ENCODE measurements around the gene LRRC36.

The LRRC36 gene, protein sequence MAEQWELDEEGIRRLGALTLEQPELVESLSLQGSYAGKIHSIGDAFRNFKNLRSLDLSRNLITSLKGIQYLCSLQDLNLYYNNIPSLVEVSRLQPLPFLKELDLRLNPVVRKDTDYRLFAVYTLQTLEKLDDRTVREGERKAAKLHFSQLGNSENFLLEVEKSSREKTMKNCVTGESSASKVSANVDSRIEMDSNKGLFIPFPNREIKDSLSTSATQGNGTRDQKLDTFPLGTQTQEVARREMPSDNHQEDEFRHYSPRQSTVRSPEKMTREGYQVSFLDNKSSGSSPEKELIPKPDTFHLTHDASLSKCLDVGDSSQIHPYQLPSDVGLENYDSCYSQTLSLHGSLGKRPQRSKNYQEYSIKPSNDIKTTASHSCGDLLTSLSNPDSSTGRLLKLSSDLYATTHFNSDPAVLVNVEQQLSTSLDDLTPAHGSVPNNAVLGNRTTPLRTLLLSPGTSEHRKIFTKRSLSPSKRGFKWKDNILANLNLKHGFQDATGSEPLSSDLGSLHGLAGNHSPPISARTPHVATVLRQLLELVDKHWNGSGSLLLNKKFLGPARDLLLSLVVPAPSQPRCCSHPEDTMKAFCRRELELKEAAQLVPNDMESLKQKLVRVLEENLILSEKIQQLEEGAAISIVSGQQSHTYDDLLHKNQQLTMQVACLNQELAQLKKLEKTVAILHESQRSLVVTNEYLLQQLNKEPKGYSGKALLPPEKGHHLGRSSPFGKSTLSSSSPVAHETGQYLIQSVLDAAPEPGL

GRCh38 chr16:67326472-67327309 is at the start of gene LRRC36, which contains the start of gene KCTD19:
Gene LRRC36, plus strand, starts transcription at chr16:67326815. Its CDS starts 48 bp downstream, at chr16:67326863.
Gene KCTD19, minus strand, starts transcription at chr16:67326741. Its CDS starts 34 bp downstream, at chr16:67326707.
- DNase-seq: peak; percentile 30 to 55

GRCh38 chr16:67277294-67277998 is 49.2 kb upstream of the LRRC36 start:
- no peak for DNase-seq

DNA sequence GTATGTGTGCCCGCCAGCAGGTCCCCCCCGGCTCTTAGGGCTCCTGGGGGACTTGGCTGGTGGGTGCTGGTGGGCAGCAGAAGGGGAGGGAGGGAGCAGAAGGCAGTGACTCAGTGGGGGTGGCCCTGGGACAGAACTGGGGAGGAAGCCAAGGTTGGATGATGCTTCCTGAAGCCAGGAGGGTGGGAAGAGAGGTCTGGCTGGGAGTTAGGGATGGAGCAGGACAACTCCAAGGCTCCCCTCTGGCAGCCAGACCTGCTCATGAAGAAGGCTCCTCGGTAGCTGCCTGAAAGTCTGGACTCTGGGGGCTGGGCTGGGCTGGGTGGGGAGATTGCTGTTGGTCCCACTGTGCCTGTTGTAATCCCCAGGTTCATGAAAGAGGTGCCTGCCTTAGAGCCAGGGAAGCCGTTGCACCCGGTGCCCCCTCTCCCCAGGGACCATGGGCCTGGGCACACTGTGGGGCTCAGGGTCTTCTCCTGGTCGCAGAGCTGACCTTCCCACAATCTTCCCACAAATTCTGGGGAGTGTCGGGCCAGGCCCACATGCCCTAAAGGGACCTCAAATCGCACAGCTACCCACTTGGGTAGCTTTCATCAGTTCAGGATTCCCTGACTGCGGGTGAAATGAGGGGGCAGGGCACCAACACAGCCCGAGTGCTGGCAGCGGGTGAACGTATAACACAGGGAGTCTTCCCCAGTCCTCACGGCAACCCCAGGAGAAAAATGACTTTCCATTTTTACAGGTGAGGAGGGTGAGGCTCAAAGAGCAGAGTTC is 48.4 kb upstream of the LRRC36 start:
- no peak for DNase-seq

GRCh38 chr16:67278773-67279295 is 47.8 kb upstream of the LRRC36 start:
- no peak for DNase-seq

GRCh38 chr16:67279296-67280089 is 47.1 kb upstream of the LRRC36 start, which contains the start of gene PLEKHG4:
Gene PLEKHG4, plus strand, starts transcription at chr16:67279532. Its CDS starts 513 bp downstream, at chr16:67280045.
- DNase-seq: peak; percentile 12 to 37

GRCh38 chr16:67280090-67281015 is 46.3 kb upstream of the LRRC36 start:
- DNase-seq: no peak

GRCh38 chr16:67281536-67282446 is 44.8 kb upstream of the LRRC36 start:
- no peak for DNase-seq

DNA sequence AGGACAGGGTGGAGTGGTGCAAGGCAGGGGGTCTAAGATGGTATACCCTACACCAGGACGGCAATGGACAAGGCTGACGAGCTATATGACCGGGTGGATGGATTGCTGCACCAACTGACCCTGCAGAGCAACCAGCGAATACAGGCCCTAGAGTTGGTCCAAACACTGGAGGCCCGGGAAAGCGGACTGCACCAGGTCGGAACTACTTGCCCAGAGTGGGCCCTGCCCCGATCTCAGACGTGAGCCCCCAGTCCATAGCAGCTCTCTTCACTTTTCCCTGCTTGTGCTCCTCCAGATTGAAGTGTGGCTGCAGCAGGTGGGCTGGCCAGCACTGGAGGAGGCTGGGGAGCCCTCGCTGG is 44.2 kb upstream of the LRRC36 start:
- DNase-seq: no peak

DNA sequence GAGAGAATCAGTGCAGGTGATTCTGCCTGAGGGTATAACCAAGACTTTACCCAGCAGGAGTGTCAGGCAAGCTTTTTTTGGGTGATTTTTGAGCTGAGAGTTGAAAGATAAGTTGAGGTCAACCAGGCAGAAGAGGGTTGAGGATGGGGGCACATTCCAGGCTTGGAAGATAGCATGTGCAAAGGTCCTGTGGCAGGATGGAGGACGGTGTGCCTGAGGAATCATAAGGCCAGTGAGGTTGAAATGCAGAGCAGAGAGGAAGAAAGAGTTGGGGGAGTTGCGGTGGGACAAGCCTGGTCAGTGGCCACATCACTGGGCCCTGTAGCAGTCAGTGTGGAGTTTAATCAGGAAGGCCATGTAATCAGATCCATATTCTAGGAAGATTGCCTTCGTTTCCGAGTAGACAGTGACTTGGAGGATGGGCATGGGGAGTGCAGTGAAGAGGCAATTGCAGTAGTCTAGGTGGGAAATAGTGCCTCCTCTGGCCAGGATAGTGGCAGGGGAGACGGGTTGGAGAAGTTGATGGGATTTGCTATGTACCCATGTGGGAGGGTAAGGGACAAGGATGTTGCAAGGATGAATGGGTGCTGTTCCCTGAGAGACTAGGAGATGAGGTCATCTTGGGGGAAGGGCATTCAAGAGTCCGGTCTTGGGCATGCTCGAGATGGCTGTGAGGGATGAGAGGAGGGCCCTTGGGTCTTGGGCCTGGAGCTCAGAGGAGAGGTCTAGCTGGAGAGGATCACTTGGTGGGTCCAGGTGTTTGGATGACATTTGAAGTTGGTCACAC is 43.4 kb upstream of the LRRC36 start:
- no peak for DNase-seq

DNA sequence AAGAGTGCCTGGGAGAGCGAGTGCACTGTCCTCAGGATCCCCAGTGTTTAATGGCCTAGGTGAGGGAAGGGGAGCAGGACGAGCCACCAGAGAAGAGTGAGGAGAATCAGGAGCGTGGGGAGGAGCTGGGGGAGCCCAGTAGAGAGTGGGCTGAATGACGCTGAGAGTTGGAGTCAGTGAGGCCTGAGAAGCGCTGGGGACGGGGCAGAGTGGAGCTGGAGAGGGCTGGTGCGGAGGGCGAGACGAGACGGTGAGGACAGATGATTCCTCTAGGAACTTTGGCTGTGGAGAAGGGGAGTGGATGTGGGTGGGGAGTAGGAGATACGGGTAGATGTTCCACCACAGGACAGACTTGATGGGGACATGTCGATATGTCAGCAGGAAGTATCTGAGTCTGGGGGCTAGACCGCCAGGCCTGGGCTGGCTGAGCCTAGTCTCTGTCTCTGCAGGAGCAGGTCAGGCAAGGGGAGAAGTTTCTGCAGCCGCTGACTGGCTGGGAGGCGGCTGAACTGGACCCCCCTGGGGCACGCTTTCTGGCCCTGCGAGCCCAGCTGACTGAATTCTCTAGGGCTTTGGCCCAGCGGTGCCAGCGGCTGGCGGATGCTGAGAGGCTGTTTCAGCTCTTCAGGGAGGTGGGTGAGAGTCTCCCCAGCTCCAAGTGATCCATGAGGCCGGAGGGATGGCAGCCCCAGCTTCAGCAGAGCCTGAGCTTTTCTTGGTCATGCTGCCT is 42.6 kb upstream of the LRRC36 start:
- DNase-seq: no peak

- no peak for DNase-seq
Measured at GRCh38 chr16:67284699-67285646, 41.6 kb upstream of the LRRC36 start.

DNA sequence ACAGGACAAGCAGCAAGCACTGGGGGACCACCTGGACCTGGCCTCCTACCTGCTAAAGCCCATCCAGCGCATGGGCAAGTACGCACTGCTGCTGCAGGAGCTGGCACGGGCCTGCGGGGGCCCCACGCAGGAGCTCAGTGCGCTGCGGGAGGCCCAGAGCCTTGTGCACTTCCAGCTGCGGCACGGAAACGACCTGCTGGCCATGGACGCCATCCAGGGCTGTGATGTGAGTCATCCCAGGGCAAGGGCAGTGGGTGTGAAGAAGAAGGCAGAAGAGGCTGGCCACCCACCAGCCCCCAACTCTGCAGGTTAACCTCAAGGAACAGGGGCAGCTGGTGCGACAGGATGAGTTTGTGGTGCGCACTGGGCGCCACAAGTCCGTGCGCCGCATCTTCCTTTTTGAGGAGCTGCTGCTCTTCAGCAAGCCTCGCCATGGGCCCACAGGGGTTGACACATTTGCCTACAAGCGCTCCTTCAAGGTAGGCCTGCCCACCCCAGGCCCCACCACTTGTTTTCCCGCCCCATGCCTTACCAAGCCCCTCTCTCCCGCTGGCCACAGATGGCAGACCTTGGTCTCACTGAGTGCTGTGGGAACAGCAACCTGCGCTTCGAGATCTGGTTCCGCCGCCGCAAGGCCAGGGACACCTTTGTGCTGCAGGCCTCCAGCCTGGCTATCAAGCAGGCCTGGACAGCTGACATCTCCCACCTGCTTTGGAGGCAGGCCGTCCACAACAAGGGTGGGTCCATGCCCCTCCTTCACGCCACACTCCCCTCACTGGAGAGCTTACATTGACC is 40.0 kb upstream of the LRRC36 start:
- no peak for DNase-seq

- DNase-seq: no peak
Measured at GRCh38 chr16:67287960-67288359, 38.7 kb upstream of the LRRC36 start.

DNA sequence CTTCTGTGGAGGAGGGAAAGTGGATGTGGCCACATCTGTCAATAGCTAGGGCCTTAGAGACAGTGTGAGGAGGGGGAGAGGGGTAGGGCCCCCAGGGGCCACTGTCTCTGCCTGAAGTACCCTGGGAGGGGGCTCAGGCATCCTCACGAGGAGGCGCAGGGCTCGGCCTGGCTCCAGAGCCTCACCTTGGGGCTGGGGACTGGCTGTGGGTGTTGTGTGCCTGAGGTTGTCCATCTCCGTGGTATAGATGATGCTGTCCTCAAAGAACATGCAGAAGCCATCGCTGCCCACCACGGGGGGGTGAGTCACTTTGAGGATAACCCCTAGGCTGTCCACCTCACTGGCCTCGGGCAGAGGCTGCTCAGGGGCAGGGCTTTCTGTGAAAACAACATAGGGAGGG is 35.2 kb upstream of the LRRC36 start:
- DNase-seq: no peak

Data from NCI-H187 (cell line).